ENCODE data around the gene GAPDH.
"Not testable (repeated sequence)": the region's sequence is repeated elsewhere in the genome, so short reads cannot be mapped to it uniquely, and the experiment has no call there.

GAPDH gene

DNA sequence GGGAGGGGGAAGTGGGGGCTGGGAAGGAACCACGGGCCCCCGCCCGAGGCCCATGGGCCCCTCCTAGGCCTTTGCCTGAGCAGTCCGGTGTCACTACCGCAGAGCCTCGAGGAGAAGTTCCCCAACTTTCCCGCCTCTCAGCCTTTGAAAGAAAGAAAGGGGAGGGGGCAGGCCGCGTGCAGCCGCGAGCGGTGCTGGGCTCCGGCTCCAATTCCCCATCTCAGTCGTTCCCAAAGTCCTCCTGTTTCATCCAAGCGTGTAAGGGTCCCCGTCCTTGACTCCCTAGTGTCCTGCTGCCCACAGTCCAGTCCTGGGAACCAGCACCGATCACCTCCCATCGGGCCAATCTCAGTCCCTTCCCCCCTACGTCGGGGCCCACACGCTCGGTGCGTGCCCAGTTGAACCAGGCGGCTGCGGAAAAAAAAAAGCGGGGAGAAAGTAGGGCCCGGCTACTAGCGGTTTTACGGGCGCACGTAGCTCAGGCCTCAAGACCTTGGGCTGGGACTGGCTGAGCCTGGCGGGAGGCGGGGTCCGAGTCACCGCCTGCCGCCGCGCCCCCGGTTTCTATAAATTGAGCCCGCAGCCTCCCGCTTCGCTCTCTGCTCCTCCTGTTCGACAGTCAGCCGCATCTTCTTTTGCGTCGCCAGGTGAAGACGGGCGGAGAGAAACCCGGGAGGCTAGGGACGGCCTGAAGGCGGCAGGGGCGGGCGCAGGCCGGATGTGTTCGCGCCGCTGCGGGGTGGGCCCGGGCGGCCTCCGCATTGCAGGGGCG, at the start of gene GAPDH:
Gene GAPDH, plus strand, starts transcription at position 595 of the 772 bp plus-strand sequence. CDS start 316 bp downstream, outside the sequence.
- peak; percentile 89 for TF ChIP-seq MYC (IDR thresholded peaks at IDR 0.05; ENCODE audit: low read depth, low read length)
- peak; percentile 99 for TF ChIP-seq POLR2A (IDR thresholded peaks at IDR 0.05; ENCODE audit: extremely low read depth, insufficient read length)
- TF ChIP-seq, protein P1, sequence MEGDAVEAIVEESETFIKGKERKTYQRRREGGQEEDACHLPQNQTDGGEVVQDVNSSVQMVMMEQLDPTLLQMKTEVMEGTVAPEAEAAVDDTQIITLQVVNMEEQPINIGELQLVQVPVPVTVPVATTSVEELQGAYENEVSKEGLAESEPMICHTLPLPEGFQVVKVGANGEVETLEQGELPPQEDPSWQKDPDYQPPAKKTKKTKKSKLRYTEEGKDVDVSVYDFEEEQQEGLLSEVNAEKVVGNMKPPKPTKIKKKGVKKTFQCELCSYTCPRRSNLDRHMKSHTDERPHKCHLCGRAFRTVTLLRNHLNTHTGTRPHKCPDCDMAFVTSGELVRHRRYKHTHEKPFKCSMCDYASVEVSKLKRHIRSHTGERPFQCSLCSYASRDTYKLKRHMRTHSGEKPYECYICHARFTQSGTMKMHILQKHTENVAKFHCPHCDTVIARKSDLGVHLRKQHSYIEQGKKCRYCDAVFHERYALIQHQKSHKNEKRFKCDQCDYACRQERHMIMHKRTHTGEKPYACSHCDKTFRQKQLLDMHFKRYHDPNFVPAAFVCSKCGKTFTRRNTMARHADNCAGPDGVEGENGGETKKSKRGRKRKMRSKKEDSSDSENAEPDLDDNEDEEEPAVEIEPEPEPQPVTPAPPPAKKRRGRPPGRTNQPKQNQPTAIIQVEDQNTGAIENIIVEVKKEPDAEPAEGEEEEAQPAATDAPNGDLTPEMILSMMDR (IDR thresholded peaks at IDR 0.05; ENCODE audit: low read depth, low read length): no peak
- TF ChIP-seq, protein P2, sequence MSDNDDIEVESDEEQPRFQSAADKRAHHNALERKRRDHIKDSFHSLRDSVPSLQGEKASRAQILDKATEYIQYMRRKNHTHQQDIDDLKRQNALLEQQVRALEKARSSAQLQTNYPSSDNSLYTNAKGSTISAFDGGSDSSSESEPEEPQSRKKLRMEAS (IDR thresholded peaks at IDR 0.05; ENCODE audit: low read depth, low read length): peak; percentile 76
- peak; percentile 97 for DNase-seq (ENCODE audit: low read depth)
- peak within 1 kb of the TSS; percentile 95 for H3K4me3 ChIP-seq (ENCODE audit: low read depth, low read length)

DNA sequence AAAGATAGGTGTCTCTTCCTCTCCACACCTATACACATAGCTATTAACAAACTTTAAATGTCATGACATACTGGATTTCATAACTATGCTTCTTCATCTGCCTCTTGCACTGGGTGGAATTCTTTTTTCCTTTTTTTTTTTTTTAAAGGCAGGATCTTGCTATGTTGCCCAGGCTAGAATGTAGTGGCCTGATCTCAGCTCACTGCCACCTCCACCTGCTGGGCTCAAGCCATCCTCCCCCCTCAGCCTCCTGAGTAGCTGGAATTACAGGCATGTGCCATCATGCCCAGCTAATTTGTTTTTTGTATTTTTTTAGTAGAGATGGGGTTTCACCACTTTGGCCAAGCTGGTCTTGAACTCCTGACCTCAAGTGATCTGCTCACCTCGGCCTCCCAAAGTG, 46.1 kb upstream of the GAPDH start:
- H3K4me3 ChIP-seq (ENCODE audit: low read depth, low read length): no peak overlapping the region
- no peak for DNase-seq (ENCODE audit: low read depth)
- TF ChIP-seq, protein P1 (IDR thresholded peaks at IDR 0.05; ENCODE audit: low read depth, low read length): no peak
- TF ChIP-seq MYC (IDR thresholded peaks at IDR 0.05; ENCODE audit: low read depth, low read length): no peak
- no peak for TF ChIP-seq POLR2A (IDR thresholded peaks at IDR 0.05; ENCODE audit: extremely low read depth, insufficient read length)
- TF ChIP-seq, protein P2 (IDR thresholded peaks at IDR 0.05; ENCODE audit: low read depth, low read length): no peak

DNA sequence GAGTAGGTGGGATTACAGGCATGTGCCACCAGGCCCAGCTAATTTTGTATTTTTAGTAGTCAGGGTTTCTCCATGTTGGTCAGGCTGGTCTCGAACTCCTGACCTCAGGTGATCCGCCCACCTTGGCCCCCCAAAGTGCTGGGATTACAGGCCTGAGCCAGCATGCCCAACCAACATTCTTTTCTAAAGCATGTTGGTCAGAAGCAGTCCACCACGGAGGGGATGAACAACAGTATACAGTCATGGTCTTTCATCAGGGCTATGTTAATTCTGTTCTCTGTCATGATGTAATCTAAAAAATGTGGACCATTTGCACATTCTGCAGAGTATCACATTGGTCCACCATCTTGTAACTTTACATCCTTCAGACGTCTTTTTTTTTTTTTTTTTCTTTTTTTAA, 44.9 kb upstream of the GAPDH start:
- H3K4me3 ChIP-seq (ENCODE audit: low read depth, low read length): no peak overlapping the region
- TF ChIP-seq POLR2A (IDR thresholded peaks at IDR 0.05; ENCODE audit: extremely low read depth, insufficient read length): no peak
- TF ChIP-seq, protein P2 (IDR thresholded peaks at IDR 0.05; ENCODE audit: low read depth, low read length): no peak
- TF ChIP-seq, protein P1 (IDR thresholded peaks at IDR 0.05; ENCODE audit: low read depth, low read length): no peak
- TF ChIP-seq MYC (IDR thresholded peaks at IDR 0.05; ENCODE audit: low read depth, low read length): no peak
- no peak for DNase-seq (ENCODE audit: low read depth)

DNA sequence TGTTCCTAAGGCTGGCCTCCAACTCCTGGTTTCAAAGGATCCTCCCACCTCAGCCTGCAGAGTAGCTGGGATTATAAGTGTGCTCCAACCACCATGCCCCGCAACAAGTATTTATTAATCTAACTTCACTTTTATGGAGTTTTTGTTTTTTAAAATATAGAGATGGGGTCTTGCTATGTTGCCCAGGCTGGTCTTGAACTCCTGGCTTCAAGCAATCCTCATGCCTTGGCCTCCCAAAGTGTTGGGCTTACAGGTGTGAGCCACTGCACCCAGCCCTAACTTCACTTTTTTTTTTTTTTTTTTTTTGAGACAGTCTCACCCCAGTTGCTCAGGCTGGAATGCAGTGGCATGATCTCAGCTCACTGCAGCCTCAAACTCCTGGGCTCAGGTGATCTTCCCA, 43.6 kb upstream of the GAPDH start:
- not testable (repeated sequence) for DNase-seq (ENCODE audit: low read depth); H3K4me3 ChIP-seq (ENCODE audit: low read depth, low read length)

DNA sequence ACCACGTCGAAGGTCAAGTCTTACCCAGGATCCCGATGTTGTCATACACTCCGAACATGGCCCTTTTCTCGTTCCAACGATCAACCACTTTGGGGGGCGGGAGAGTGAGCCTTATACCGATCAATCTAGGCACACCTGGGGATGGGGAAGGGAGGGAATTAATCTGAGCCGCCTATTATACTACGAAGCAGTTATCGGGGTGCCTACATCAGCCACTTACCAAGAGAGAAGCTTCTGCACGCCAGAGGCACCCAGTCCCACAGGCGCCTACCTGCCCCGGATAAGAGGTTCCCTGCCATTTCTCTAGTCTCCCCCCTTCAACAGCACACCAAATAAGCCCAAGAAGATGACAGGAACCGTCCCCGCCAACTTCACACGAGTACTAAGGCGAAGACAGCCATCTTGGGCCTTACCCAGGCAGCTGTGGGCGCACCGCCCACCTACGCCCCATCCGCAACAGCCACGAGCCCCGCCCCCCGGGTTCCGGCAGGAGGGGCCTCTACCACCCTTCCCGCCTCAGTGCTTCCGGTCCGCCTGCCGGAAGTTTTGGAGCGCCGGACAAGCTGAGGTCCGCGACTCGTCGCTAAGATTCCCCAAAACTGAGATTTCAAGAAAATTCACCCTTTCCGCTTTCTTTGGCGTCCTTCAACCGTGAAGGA, 41.4 kb upstream of the GAPDH start, which contains the start of gene MRPL51:
Gene MRPL51, minus strand, starts transcription at position 425 of the 659 bp plus-strand sequence. Its CDS starts 126 bp downstream, at position 299.
- TF ChIP-seq MYC (IDR thresholded peaks at IDR 0.05; ENCODE audit: low read depth, low read length) (peak; percentile 39; the same call in 1 of the 2 replicates), POLR2A (IDR thresholded peaks at IDR 0.05; ENCODE audit: extremely low read depth, insufficient read length) (peak; percentile 88)
- TF ChIP-seq, protein P1 (IDR thresholded peaks at IDR 0.05; ENCODE audit: low read depth, low read length): no peak
- TF ChIP-seq, protein P2 (IDR thresholded peaks at IDR 0.05; ENCODE audit: low read depth, low read length): peak; percentile 42; the same call in 1 of the 2 replicates
- H3K4me3 ChIP-seq (ENCODE audit: low read depth, low read length): peak within 1 kb of the TSS; percentile 95
- DNase-seq (ENCODE audit: low read depth): peak; percentile 97

Data from NB4 (cell line).